Large intestine (tissue), 3 donors: ENCODE results near the gene FBXL12. TPM values are rescaled to one million over a fixed set of nuclear protein-coding genes. Genes with fewer than 3 reads are reported as not detected.
A peak's percentile ranks its signal among the peaks of the same experiment; 100 is the strongest.

Source experiments
- DNase-seq, 2 donors: peaks; one replicate each; pipeline versions ENCODE4 v3.0.0 to v3.0.0-alpha.2; 2013
- H3K27ac ChIP-seq: one replicate; pipeline ENCODE4 v1.5.1; 2013; ENCODE audit warnings: low read length
- H3K27me3 ChIP-seq: 2 replicates; pipeline ENCODE4 v1.6.1; 2013; ENCODE audit warnings: low read length; ENCODE audit not compliant: control insufficient read depth, insufficient read depth
- H3K36me3 ChIP-seq: 2 replicates; pipeline ENCODE4 v1.6.1; 2013; ENCODE audit warnings: low read length; ENCODE audit not compliant: control insufficient read depth, insufficient read depth
- H3K4me1 ChIP-seq: one replicate; pipeline ENCODE4 v1.6.1; 2013; ENCODE audit warnings: low read length; ENCODE audit not compliant: control insufficient read depth, insufficient read depth
- H3K4me3 ChIP-seq: one replicate; pipeline ENCODE4 v1.5.1; 2013; ENCODE audit warnings: low read length
- H3K9me3 ChIP-seq: one replicate; pipeline ENCODE4 v1.6.1; 2013; ENCODE audit warnings: mild to moderate bottlenecking, low read depth, low read length, moderate library complexity; ENCODE audit not compliant: control insufficient read depth
- WGBS: methylation state at CpG from one replicate; pipeline ENCODE4 v1.1.5; 2013; ENCODE audit warnings: low lambda C conversion rate; ENCODE audit not compliant: insufficient coverage; 5-methylcytosine and 5-hydroxymethylcytosine counted together
- polyA plus RNA-seq: library from polyadenylated mRNA; unstranded; fragments of 120-200 nt; gene quantifications from one replicate; pipeline ENCODE4 v1.2.1, GENCODE V29; 2013

FBXL12 gene
- polyA plus RNA-seq, 1 donor = 39.2 TPM

GRCh38 chr19:9842834-9843625, 24.2 kb upstream of the FBXL12 start:
- H3K36me3 ChIP-seq = peaks cover 71% of the 10 kb centered on the region
- DNase-seq = no peak
- no CpG with 5 or more reads among the region's 9 CpGs for WGBS

GRCh38 chr19:9839415-9839814, 20.5 kb upstream of the FBXL12 start:
- DNase-seq = no peak
- Histone ChIP-seq H3K4me3 (no peak overlapping the region), H3K36me3 (peaks cover 57% of the 10 kb centered on the region), H3K4me1 (peaks cover 6% of the 10 kb centered on the region), H3K27ac (no peak overlapping the region), H3K9me3 (no peaks in the 10 kb centered on the region), H3K27me3 (no peaks in the 10 kb centered on the region)
- no CpG with 5 or more reads among the region's 1 CpG for WGBS

More at GRCh38 chr19:9842834-9843625, 24.2 kb upstream of the FBXL12 start:
- Histone ChIP-seq H3K4me3 (no peak overlapping the region), H3K4me1 (no peaks in the 10 kb centered on the region), H3K9me3 (no peaks in the 10 kb centered on the region), H3K27ac (no peak overlapping the region), H3K27me3 (no peaks in the 10 kb centered on the region)

GRCh38 chr19:9838324-9838723, 19.4 kb upstream of the FBXL12 start:
- H3K36me3 ChIP-seq = peaks cover 46% of the 10 kb centered on the region
- no peak overlapping the region for H3K27ac ChIP-seq
- no CpG with 5 or more reads among the region's 15 CpGs for WGBS
- no peaks in the 10 kb centered on the region for H3K9me3 ChIP-seq
- no peaks in the 10 kb centered on the region for H3K27me3 ChIP-seq
- no peak for DNase-seq
- peaks cover 6% of the 10 kb centered on the region for H3K4me1 ChIP-seq
- H3K4me3 ChIP-seq = no peak overlapping the region

GRCh38 chr19:9836021-9836420, 17.1 kb upstream of the FBXL12 start:
- peak overlapping the region; percentile 79 for H3K4me3 ChIP-seq
- no peak for DNase-seq
- no peaks in the 10 kb centered on the region for H3K27me3 ChIP-seq
- no peaks in the 10 kb centered on the region for H3K9me3 ChIP-seq
- H3K4me1 ChIP-seq = peaks cover 6% of the 10 kb centered on the region
- H3K27ac ChIP-seq = no peak overlapping the region
- H3K36me3 ChIP-seq = peaks cover 23% of the 10 kb centered on the region
- no CpG with 5 or more reads among the region's 5 CpGs for WGBS

- Histone ChIP-seq H3K27ac (no peak overlapping the region), H3K4me1 (peaks cover 6% of the 10 kb centered on the region), H3K9me3 (no peaks in the 10 kb centered on the region), H3K36me3 (peaks cover 19% of the 10 kb centered on the region), H3K27me3 (no peaks in the 10 kb centered on the region), H3K4me3 (peak overlapping the region; percentile 79)
- WGBS = no CpG with 5 or more reads among the region's 28 CpGs
- no peak for DNase-seq
These were observed 16.6 kb upstream of the FBXL12 start for GRCh38 chr19:9835507-9835949.

GRCh38 chr19:9834726-9835506, 16.0 kb upstream of the FBXL12 start, which contains the start of gene PIN1:
Gene PIN1, plus strand, starts transcription at chr19:9835318. Its CDS starts 27 bp downstream, at chr19:9835345.
- WGBS = no CpG with 5 or more reads among the region's 73 CpGs
- peak; percentile 98 to 99 for DNase-seq
- H3K27me3 ChIP-seq = no peaks in the 10 kb centered on the region
- no peaks in the 10 kb centered on the region for H3K9me3 ChIP-seq
- H3K4me1 ChIP-seq = peaks cover 6% of the 10 kb centered on the region
- peak within 1 kb of the TSS; percentile 79 for H3K4me3 ChIP-seq
- H3K36me3 ChIP-seq = peaks cover 18% of the 10 kb centered on the region
- H3K27ac ChIP-seq = no peak within 1 kb of the TSS

DNA sequence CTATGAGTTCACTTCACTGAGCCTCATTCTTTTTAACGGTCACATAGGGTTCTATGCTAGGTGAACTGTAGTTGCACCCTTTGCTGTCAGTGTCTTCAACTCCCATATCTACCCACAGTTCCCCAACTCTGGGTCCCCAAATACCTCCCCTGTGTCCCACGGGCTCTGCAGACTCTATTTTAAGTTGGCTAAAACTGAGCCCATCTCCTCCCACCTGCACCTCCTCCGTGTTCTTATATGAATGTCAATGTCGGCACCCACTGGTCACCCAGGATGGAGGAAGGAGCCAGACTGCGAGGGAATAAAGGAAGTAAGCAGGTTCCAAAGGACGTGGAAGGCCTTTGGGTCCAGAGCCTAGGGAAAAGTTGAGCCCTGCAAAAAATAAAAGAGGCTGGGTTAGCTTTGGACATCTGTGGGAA, 15.4 kb upstream of the FBXL12 start:
- WGBS = no CpG with 5 or more reads among the region's 6 CpGs
- no peak for DNase-seq
- H3K4me1 ChIP-seq = peaks cover 6% of the 10 kb centered on the region
- no peaks in the 10 kb centered on the region for H3K9me3 ChIP-seq
- no peak overlapping the region for H3K27ac ChIP-seq
- H3K27me3 ChIP-seq = no peaks in the 10 kb centered on the region
- no peak overlapping the region for H3K4me3 ChIP-seq
- H3K36me3 ChIP-seq = peaks cover 16% of the 10 kb centered on the region

DNA sequence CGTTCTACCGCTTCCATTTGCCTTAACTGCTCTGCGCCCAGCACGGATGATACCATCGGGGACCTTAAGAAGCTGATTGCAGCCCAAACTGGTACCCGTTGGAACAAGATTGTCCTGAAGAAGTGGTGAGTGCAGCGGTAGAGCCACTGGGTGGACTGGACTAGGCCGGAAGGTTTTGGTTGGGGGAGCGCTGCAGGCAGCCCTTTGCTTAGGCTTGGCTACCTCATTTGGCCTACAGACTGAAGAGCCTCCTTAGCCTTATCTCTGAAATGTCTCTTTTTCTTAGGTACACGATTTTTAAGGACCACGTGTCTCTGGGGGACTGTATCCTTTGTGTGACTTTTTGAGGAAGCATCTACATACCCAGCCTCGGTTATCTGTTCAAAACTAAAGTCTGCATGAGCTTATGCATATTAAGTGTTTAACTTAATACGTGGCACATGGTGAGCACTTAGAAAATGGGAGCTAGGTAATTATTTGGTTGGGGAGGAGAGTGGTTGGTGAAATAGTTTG, 9.7 kb upstream of the FBXL12 start:
- Histone ChIP-seq H3K27me3 (no peaks in the 10 kb centered on the region), H3K27ac (no peak overlapping the region), H3K9me3 (no peaks in the 10 kb centered on the region), H3K4me3 (peak overlapping the region; percentile 95), H3K4me1 (peaks cover 8% of the 10 kb centered on the region), H3K36me3 (peaks cover 13% of the 10 kb centered on the region)
- no CpG with 5 or more reads among the region's 13 CpGs for WGBS
- DNase-seq = no peak

GRCh38 chr19:9827289-9828238, 8.7 kb upstream of the FBXL12 start, which contains the start of gene UBL5:
Gene UBL5, plus strand, starts transcription at chr19:9827918. Its CDS starts 420 bp downstream, at chr19:9828338.
- peak; percentile 91 to 93 for DNase-seq
- Histone ChIP-seq H3K4me3 (peak within 1 kb of the TSS; percentile 95), H3K36me3 (peaks cover 13% of the 10 kb centered on the region), H3K27me3 (no peaks in the 10 kb centered on the region), H3K27ac (peak within 1 kb of the TSS; percentile 95), H3K4me1 (peaks cover 8% of the 10 kb centered on the region), H3K9me3 (no peaks in the 10 kb centered on the region)
- no CpG with 5 or more reads among the region's 62 CpGs for WGBS
